D721Med (cell line): Measurements from ENCODE around the gene SLC66A1.

Experiments
- DNase-seq: peaks from one replicate; pipeline ENCODE4 v3.0.0; 2011; ENCODE audit warnings: low spot score; ENCODE audit not compliant: insufficient read length
- FAIRE-seq: peaks from 2 replicates; lab custom pipeline; 2011; peaks lifted over from hg19 to GRCh38; lab: Jason Lieb, UNC
- TF ChIP-seq, protein P1 (sequence below): IDR thresholded peaks from 2 replicates; pipeline ENCODE4 v1.5.1; 2012; ENCODE audit warnings: mild to moderate bottlenecking, control low read depth; ENCODE audit not compliant: insufficient read depth; ENCODE audit errors: missing control alignments

Gene SLC66A1

DNA sequence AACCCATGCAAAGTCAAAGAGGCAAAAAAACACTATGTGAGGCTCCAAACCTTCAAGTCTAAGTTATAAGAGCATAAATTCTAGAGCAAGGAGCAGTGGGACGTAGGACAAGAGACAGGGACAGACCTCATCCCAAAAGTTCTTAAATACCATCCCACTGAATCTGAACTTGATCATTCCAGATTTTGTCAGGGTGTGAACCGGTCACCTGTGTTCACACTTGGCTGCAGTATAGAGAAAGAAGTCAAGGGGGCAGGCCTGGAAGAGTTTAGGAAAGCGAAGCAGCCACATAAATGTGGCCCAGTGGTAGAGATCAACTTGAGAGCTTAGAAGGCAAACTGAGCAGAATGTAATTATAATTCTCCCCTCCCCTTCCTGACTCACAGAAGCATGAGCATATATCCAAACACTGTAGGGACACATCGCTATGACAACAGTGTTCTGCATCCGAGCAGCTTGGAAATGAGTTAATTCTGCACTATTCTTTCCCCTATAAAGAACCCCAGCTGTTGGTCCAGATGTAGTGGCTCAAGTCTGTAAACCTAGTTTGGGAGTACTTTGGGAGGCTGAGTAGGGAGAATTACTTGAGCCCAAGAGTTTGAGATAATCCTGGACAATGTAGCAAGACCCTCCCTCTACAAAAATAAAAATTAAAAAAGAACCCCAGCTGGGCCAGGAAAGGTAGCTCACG, 2.9 kb upstream of the SLC66A1 start:
- DNase-seq: no peak
- FAIRE-seq: no peak
- TF ChIP-seq, protein P1, sequence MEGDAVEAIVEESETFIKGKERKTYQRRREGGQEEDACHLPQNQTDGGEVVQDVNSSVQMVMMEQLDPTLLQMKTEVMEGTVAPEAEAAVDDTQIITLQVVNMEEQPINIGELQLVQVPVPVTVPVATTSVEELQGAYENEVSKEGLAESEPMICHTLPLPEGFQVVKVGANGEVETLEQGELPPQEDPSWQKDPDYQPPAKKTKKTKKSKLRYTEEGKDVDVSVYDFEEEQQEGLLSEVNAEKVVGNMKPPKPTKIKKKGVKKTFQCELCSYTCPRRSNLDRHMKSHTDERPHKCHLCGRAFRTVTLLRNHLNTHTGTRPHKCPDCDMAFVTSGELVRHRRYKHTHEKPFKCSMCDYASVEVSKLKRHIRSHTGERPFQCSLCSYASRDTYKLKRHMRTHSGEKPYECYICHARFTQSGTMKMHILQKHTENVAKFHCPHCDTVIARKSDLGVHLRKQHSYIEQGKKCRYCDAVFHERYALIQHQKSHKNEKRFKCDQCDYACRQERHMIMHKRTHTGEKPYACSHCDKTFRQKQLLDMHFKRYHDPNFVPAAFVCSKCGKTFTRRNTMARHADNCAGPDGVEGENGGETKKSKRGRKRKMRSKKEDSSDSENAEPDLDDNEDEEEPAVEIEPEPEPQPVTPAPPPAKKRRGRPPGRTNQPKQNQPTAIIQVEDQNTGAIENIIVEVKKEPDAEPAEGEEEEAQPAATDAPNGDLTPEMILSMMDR: no peak

DNA sequence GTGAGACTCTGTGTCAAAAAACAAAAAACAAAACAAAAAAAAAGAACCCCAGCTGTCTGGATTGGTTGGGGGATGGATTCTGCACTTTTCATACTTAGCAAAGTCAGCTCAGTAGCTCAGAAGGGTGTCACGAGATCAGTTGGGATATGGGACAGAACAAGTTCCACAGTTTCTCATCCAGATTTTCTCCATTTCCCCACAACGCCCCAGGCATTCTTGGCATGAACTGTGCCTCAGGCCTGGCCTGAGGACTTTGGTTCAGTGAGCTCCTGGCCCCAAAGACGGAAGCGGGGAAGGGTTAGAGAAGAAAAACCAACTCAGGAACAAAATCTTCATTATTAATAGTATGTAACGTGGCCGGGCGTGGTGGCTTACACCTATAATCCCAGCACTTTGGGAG, 2.1 kb upstream of the SLC66A1 start:
- DNase-seq: no peak
- FAIRE-seq: no peak
- TF ChIP-seq, protein P1: no peak

DNA sequence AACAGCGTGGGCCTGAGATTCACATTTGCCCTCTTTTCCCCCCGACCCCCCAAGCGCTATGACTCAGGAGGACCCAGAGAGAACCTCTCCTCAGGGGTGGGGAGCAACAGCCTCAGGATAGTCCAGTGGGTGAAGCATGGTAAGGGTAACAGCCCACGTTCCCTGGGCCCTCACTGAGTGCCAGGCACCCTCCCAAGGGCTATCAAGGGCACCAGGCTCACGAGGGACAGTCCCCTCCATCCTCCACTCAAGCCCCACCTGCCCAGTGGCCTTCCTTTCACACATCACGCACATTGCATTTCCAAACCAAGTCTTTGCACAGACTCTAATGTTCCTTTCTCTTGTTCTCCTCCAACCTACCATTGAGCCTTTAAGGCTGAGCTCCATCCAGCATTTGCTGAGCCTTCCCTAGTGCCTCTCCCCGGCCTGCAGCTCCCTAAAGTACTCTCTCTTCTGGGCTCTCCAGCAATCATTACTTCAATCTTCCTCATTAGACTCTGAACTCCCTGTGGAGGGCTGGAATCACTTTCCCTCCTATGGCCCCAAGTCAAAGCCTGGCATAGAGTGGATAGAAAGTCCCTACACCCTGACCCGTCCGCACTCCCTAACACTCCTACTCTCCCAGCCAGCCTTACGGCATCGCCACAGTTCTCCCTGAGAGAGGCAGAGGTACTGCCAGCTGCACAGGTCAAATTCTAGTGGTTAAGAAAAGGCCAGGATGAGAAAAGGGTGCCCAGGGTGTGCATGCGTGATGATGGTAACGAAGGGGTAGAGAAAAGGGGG, 1.2 kb upstream of the SLC66A1 start:
- TF ChIP-seq, protein P1: no peak
- FAIRE-seq: no peak
- no peak for DNase-seq

GRCh38 chr1:19311503-19311930, 609 bp upstream of the SLC66A1 start:
- DNase-seq: no peak
- no peak for FAIRE-seq
- TF ChIP-seq, protein P1: no peak

GRCh38 chr1:19312782-19313635, 883 bp downstream of the SLC66A1 start:
- FAIRE-seq: no peak
- TF ChIP-seq, protein P1: no peak
- DNase-seq: no peak

- DNase-seq: no peak
- no peak for FAIRE-seq
Observed at GRCh38 chr1:19313636-19313959, 1.5 kb downstream of the SLC66A1 start.

More at GRCh38 chr1:19313636-19313959, 1.5 kb downstream of the SLC66A1 start:
- TF ChIP-seq, protein P1: no peak
